Smooth muscle cell (in vitro differentiated cells): ENCODE measurements around the gene NRXN3. TPM values are rescaled to one million over a fixed set of nuclear protein-coding genes. Genes with fewer than 3 reads are reported as not detected.

Experiments
- DNase-seq: peaks from one replicate; lab custom pipeline; 2025; ENCODE audit not compliant: unreplicated experiment; lab: John Stamatoyannopoulos, UW
- H2AFZ ChIP-seq: fragments of 200-600 bp; sonication (generic); 2 replicates; pipeline ENCODE4 v1.6.0; 2016; ENCODE audit warnings: antibody characterized with exemption, low read depth, mild to moderate bottlenecking
- H3F3A ChIP-seq: fragments of 200-600 bp; sonication (generic); 2 replicates; pipeline ENCODE4 v1.6.0; 2017; ENCODE audit warnings: antibody characterized with exemption, low read depth
- H3K27ac ChIP-seq: fragments of 200-600 bp; sonication (generic); 2 replicates; pipeline ENCODE4 v1.5.1; 2016; ENCODE audit warnings: low read depth, mild to moderate bottlenecking
- H3K27me3 ChIP-seq: fragments of 200-600 bp; sonication (generic); 2 replicates; pipeline ENCODE4 v1.6.1; 2016; ENCODE audit warnings: low read depth, mild to moderate bottlenecking
- H3K36me3 ChIP-seq: fragments of 200-600 bp; sonication (generic); 2 replicates; pipeline ENCODE4 v1.5.1; 2016; ENCODE audit warnings: low read depth
- H3K4me1 ChIP-seq: fragments of 200-600 bp; sonication (generic); 2 replicates; pipeline ENCODE4 v1.5.1; 2016; ENCODE audit warnings: low read depth
- H3K4me2 ChIP-seq: fragments of 200-600 bp; sonication (generic); 2 replicates; pipeline ENCODE4 v1.6.0; 2016; ENCODE audit warnings: mild to moderate bottlenecking
- H3K4me3 ChIP-seq: fragments of 200-600 bp; sonication (generic); 2 replicates; pipeline ENCODE4 v1.5.1; 2016; ENCODE audit warnings: mild to moderate bottlenecking
- H3K79me2 ChIP-seq: fragments of 200-600 bp; sonication (generic); 2 replicates; pipeline ENCODE4 v1.6.0; 2016; ENCODE audit warnings: low read depth, mild to moderate bottlenecking
- H3K9ac ChIP-seq: fragments of 200-600 bp; sonication (generic); 2 replicates; pipeline ENCODE4 v1.6.0; 2016; ENCODE audit warnings: low read depth
- H3K9me3 ChIP-seq: fragments of 200-600 bp; sonication (generic); replicated peaks from 2 replicates; pipeline ENCODE4 v1.5.1; 2016; ENCODE audit warnings: low read depth
- H4K20me1 ChIP-seq: fragments of 200-600 bp; sonication (generic); 2 replicates; pipeline ENCODE4 v1.6.0; 2016; ENCODE audit warnings: low read depth
- WGBS: methylation state at CpG from one replicate; pipeline ENCODE4 v1.1.7; 2016; ENCODE audit warnings: low lambda C conversion rate; 5-methylcytosine and 5-hydroxymethylcytosine counted together
- polyA plus RNA-seq: library from polyadenylated mRNA; unstranded; fragments of >200 nt; fragmentation: Nextera tagmentation; extraction: Ambion mirVana; gene quantifications from 2 replicates; pipeline ENCODE4 v1.2.1, GENCODE V29; 2016
- total RNA-seq: library from RNA; depleted of rRNA; stranded (reverse); fragments of >200 nt; gene quantifications from 2 replicates; pipeline ENCODE4 v1.2.3, GENCODE V29; 2014
- TF ChIP-seq, protein P1 (sequence below): fragments of 200-600 bp; sonication (generic); IDR thresholded peaks from 2 replicates; pipeline ENCODE4 v1.5.1; 2017; ENCODE audit warnings: borderline replicate concordance, mild to moderate bottlenecking, antibody characterized with exemption; ENCODE audit not compliant: insufficient read depth, poor library complexity, severe bottlenecking

The NRXN3 gene
- total and polyA plus RNA-seq, 2 experiments from 2014 or later: 1.2 to 7.0 TPM

DNA sequence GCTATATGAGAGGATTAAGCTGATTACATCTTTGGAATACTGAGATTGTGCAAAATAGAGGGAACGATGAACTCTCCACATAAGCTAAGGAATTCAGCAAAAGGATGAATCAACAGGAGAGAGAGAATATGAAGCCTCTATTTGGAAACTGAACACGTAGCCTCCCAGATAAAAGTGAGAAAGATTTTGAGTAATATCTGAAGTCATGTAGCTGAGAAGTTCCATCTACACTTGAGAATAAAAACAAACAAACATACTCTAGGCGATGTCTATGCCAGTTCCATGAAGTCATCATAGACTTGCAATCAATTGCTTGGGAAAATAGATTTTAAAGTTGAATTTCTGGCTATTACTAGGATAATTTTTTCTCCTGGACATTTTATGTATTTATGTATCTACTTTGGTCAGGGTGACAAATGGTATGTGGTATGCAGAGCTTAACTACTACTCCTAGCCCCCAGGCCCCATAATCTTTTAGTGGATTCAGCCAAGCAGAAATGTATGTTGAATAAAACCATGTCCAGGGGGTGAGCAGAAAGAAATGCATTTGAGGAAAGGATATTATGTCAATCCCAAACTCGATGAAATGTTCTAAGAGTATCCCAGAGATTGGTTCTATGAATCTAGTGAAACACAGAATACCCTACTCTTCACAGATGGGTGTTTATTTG is 1413.7 kb downstream of the NRXN3 start:
- Histone ChIP-seq H3K36me3 (no peaks in the 10 kb centered on the region), H3K4me2 (peak overlapping the region; percentile 57), H2AFZ (no peak overlapping the region), H4K20me1 (no peaks in the 10 kb centered on the region), H3K79me2 (no peaks in the 10 kb centered on the region), H3F3A (peaks cover 21% of the 10 kb centered on the region), H3K4me1 (peaks cover 42% of the 10 kb centered on the region), H3K27ac (peak overlapping the region; percentile 90), H3K9ac (no peak overlapping the region), H3K4me3 (no peak overlapping the region), H3K27me3 (no peaks in the 10 kb centered on the region), H3K9me3 (no peaks in the 10 kb centered on the region)
- WGBS: 38% methylated on average over 4 of the region's 4 CpGs
- no peak for DNase-seq
- TF ChIP-seq, protein P1, sequence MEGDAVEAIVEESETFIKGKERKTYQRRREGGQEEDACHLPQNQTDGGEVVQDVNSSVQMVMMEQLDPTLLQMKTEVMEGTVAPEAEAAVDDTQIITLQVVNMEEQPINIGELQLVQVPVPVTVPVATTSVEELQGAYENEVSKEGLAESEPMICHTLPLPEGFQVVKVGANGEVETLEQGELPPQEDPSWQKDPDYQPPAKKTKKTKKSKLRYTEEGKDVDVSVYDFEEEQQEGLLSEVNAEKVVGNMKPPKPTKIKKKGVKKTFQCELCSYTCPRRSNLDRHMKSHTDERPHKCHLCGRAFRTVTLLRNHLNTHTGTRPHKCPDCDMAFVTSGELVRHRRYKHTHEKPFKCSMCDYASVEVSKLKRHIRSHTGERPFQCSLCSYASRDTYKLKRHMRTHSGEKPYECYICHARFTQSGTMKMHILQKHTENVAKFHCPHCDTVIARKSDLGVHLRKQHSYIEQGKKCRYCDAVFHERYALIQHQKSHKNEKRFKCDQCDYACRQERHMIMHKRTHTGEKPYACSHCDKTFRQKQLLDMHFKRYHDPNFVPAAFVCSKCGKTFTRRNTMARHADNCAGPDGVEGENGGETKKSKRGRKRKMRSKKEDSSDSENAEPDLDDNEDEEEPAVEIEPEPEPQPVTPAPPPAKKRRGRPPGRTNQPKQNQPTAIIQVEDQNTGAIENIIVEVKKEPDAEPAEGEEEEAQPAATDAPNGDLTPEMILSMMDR: no peak

DNA sequence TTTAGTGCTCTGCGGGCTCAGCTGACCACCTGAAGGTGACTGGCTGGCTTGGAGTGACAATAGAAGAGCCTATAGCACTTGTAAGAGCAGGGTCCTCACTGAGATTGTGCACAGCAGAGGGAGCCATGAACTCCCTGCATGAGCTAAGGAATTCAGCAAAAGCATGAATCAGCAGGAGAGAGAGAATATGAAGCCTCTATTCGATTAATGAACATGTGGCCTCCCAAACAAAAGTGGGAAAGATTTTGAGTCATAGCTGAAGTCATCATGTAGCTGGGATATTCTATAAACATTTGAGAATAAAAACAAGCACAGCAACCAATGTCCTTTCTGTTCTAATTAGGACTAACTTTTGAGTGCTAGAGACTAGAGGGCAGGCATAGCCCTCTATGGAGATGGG is 1414.5 kb downstream of the NRXN3 start:
- Histone ChIP-seq H3K79me2 (no peaks in the 10 kb centered on the region), H4K20me1 (no peaks in the 10 kb centered on the region), H2AFZ (no peak overlapping the region), H3K9ac (peak overlapping the region; percentile 62), H3F3A (peaks cover 21% of the 10 kb centered on the region), H3K27me3 (no peaks in the 10 kb centered on the region), H3K27ac (peak overlapping the region; percentile 90), H3K4me2 (peak overlapping the region; percentile 57), H3K4me3 (no peak overlapping the region), H3K4me1 (peaks cover 41% of the 10 kb centered on the region), H3K9me3 (no peaks in the 10 kb centered on the region), H3K36me3 (no peaks in the 10 kb centered on the region)
- 50% methylated on average over 2 of the region's 2 CpGs for WGBS
- TF ChIP-seq, protein P1: peak; percentile 16
- no peak for DNase-seq

DNA sequence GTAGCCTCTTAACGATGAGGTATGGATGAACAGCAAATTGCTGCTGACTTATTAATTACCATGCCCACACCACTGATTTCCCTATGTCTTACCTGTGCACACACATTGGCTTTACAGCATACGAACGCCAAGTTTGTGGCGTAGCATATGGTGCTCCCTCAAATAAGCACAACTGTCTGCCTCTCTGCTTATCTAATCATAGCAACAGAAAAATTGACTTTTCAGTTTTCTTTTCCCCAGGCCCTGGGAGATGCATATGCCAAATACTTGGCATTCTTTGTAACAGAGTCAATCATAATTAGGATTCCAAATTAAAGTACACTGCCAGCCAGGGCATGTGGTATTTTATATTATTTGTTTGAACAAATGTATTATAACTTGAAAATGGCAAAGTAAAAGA is 1415.7 kb downstream of the NRXN3 start:
- Histone ChIP-seq H4K20me1 (no peaks in the 10 kb centered on the region), H3K79me2 (no peaks in the 10 kb centered on the region), H3K9ac (no peak overlapping the region), H3K4me3 (no peak overlapping the region), H3K9me3 (no peaks in the 10 kb centered on the region), H3K4me2 (peak overlapping the region; percentile 15), H3K27me3 (no peaks in the 10 kb centered on the region), H3K4me1 (peaks cover 29% of the 10 kb centered on the region), H3F3A (peaks cover 20% of the 10 kb centered on the region), H3K27ac (peak overlapping the region; percentile 90), H3K36me3 (no peaks in the 10 kb centered on the region), H2AFZ (no peak overlapping the region)
- TF ChIP-seq, protein P1: no peak
- 80% methylated on average over 4 of the region's 4 CpGs for WGBS
- DNase-seq: no peak

DNA sequence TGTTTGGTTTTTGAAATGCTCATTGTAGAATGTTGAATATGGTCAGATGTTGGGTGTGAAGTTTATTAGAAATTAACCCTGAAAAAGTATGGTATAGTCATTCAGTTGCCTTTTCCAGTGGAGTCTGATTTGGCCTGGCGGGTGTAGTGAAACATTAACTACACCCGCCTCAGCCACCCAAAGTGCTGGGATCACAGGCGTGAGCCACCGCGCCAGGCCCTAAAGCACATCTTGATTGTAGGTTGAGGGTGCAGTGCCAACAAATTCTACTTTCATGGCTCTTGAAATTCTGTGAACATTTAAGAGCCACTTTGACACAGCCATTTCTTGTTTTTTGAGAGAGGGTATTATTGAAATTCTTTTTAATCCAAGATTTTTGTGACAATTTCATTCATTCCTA is 1416.2 kb downstream of the NRXN3 start:
- H3K9me3 ChIP-seq: no peaks in the 10 kb centered on the region
- no peaks in the 10 kb centered on the region for H3K79me2 ChIP-seq
- TF ChIP-seq, protein P1: no peak
- H3F3A ChIP-seq: peaks cover 15% of the 10 kb centered on the region
- 96% methylated on average over 5 of the region's 5 CpGs for WGBS
- no peaks in the 10 kb centered on the region for H3K36me3 ChIP-seq
- H3K9ac ChIP-seq: no peak overlapping the region
- no peak overlapping the region for H3K4me3 ChIP-seq
- no peaks in the 10 kb centered on the region for H3K27me3 ChIP-seq
- H3K4me2 ChIP-seq: no peak overlapping the region
- peak overlapping the region; percentile 90 for H3K27ac ChIP-seq
- H4K20me1 ChIP-seq: no peaks in the 10 kb centered on the region
- DNase-seq: no peak
- H3K4me1 ChIP-seq: peaks cover 24% of the 10 kb centered on the region
- H2AFZ ChIP-seq: no peak overlapping the region
